Activated CD4-positive, CD25-positive, alpha-beta regulatory T cell treated with anti-CD3 and anti-CD28 coated beads, Interleukin-2, amount 50 U/mL, for 24 hours (primary cell): ENCODE data around the gene KCNJ5.
"Not testable (repeated sequence)": the region's sequence is repeated elsewhere in the genome, so short reads cannot be mapped to it uniquely, and the experiment has no call there.

Experiments
- ATAC-seq, 2 donors: fragments of 150-1000 bp; cut with Tn5 transposase; one replicate each; pipeline ENCODE4 v1.10.0; 2021; ENCODE audit warnings: mild to moderate bottlenecking in 1 of 2, moderate library complexity in 1 of 2

The KCNJ5 gene

GRCh38 chr11:128914216-128915148 lies 23.3 kb downstream of the KCNJ5 start:
- ATAC-seq: no peak

DNA sequence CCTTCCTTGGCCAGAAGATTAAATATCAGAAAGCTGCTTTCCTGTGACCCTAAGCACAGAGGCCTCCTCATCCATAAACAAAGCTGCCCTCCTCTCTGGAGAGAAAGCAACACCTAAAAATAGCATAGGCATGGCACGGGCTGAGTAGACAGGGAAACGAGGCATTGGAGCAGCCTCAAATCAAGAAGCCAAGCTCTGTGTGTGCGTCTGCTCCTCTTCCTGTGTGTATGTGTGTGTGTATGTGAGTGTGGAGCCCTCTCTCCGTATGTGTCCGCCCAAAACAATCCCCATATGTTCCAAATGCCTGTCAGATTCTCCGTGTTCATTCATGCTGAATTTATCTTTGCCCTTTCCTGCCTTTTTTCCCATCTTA lies 24.0 kb downstream of the KCNJ5 start:
- no peak for ATAC-seq

DNA sequence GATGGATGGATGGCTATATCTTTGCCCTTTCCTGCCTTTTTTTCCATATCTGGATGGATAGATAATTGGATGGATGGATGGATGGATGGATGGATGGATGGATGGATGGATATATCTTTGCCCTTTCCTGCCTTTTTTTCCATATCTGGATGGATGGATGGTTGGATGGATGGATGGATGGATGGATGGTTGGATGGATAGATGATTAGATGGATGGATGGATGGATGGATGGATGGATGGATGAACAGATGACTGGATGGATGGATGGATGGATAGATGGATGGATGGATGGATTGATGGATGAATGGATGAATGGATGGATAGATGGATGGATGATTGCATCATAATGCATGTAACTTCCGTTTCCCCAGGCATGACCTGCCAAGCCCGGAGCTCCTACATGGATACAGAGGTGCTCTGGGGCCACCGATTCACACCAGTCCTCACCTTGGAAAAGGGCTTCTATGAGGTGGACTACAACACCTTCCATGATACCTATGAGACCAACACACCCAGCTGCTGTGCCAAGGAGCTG lies 24.9 kb downstream of the KCNJ5 start:
- no peak for ATAC-seq

- no peak for ATAC-seq
These were observed 25.5 kb downstream of the KCNJ5 start for GRCh38 chr11:128916681-128917080.

GRCh38 chr11:128917144-128917724 lies 26.1 kb downstream of the KCNJ5 start:
- ATAC-seq: no peak

GRCh38 chr11:128919216-128919615 lies 28.1 kb downstream of the KCNJ5 start:
- ATAC-seq: no peak

- not testable (repeated sequence) for ATAC-seq
These were observed 28.5 kb downstream of the KCNJ5 start for GRCh38 chr11:128919635-128920034.

DNA sequence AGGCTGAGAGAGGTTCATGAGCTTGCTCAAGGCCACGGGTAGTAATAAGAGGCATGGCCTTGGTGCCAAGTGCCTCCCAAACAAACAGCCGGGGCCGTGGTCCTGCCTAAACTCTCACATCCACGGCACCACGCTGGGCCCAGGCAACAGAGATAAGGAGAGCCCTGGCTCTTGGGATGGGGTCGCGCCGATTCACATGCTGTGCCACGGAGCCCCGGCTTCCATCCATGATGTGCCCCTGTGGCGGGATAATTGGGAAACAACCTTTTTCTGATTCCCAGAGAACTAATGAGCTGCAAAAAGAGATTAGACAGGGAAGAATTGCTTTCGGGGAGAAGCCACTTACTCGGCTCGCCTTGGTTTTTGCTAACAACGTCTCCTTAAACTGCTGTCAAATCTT lies 29.5 kb downstream of the KCNJ5 start:
- ATAC-seq: no peak

DNA sequence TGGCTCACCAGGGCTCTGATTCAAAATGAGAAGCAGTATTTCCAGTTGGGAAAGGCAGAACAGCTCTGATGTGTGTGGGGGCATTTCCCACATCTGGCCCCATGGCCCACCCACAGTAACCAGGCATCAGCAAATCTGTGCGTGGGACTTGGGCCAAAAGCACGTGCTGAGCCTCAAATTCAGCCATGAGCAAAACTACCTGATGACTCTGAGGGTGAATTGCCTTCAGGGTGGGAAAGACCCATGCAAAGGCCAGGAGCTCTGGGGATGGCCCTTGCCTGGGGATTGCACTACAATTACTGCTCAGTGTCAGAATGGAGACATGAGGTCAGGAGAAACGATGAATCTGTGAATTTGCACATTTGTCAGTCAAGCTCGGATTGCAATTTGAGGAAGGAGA lies 30.6 kb downstream of the KCNJ5 start:
- ATAC-seq: no peak

DNA sequence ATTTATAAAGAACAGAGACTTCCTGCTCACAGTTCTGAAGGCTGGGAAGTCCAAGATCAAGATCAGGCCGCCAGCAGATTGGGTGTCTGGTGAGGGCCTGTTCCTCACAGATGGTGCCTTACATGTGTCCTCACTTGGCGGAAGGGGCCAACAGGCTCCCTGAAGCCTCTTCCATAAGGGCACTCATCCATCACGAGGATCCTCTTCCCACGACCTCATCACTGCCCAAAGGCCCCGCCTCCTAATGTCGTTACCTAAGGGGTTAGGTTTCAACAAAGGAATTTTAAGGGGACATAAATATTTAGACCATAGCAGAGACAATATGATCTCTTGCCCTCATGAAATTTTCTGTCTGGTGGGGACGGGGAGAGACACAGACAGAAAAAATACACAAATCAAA lies 32.9 kb downstream of the KCNJ5 start:
- no peak for ATAC-seq

DNA sequence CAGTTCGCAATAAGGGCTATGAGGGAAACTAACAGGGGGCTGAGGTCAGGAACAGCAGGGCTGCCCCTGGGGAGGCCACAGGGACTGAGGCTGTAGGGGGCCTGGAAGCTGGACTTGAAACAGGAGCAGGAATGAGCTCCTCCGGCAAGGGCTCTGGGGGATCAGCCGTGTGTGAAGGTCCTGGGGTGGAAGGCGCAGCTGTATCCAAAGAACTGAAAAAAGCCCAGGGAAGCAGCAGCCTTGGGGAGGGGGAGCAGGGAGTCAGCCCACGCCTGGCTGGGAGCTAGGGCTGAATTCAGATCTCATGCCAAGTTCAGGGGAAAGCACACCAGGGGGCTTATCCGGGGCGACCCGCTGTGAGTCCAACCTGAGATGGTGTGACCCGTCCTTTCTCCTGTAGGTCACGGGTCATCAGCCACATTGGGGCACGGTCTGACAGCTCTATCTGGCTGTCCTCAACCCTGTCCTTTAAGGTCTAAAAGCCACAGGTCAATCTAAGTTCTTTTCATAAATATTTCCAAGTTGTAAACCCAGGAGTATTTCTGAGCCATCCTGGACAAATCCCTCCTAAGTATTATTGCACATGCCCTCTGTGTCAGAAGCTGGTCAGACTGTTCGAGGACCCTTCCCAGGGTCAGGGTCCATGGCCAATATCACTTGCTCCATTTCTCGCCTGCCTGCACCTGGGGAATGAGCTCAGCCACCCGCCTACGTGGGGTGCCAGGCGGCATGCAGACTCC lies 33.5 kb downstream of the KCNJ5 start:
- ATAC-seq: no peak

DNA sequence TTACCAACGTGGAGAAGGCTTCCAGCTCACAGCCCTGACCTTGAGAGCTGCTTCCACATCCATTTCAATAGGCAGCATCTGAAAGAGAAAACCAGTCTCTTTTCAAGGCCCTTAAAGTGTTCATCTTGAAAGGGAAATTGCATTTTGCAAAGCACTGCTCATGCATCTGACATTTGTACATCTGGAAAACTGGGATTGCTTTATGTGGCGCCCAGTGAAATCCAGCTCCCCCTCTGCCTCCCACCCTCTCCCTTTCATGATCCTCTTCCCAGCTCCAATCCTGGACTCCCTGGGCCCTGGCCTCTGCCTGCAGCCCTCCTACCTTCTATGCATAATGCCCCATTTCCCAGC lies 34.1 kb downstream of the KCNJ5 start:
- no peak for ATAC-seq

DNA sequence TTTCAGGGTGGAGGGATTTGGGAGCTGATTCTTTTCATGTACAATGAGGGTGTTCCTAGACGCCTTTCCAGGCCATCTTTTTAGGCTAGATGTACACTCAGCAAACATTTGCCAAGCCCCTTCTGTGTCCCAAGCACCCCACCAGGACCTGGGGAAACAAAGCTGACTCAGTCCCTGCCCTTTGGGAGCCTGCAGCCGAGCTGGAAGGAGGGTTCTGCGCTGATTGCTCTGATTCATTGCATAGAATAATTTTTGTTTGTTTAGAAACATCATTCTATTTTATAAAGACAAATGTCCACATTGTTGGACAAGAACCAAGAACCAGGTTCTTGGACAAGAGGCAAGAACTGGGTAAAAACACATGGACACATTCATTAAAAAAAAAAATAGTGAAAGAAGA lies 34.8 kb downstream of the KCNJ5 start:
- no peak for ATAC-seq

- ATAC-seq: no peak
These were observed 35.4 kb downstream of the KCNJ5 start for GRCh38 chr11:128926437-128927107.

- no peak for ATAC-seq
These were observed 35.9 kb downstream of the KCNJ5 start for GRCh38 chr11:128927108-128927461.

DNA sequence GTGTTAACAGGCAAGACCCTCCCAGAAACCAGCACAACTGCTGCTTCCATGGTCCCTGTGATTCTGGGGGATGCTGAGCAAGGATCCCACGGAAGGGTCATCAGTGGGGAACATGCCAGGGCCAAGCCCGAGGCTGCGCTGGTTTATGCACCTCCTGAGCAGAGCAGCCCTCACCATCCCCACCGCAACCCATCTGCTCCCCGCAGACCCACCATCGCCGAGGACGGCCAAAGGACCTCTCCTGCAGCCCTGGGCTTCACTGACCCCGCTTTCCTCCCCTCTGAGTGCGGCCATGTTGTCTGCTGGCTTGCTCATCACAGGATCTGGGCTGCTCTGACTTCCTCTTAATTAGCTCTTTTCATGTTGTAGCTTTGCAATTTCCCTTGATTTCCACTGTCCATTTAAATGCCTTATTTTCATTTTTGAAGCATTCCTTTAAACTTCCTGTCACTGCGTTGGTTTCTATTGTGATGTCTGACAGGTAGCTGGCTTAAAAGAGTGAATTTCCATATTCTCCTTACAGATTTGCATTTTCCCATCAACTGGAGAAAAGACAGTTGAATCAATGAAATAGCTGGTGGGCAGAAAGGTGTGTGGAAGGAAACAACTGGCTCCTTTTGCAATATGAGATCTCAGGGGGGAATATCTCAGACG lies 36.7 kb downstream of the KCNJ5 start:
- no peak for ATAC-seq

- ATAC-seq: peak; percentile 37 to 38
These were observed 37.2 kb downstream of the KCNJ5 start for GRCh38 chr11:128928400-128928799.

DNA sequence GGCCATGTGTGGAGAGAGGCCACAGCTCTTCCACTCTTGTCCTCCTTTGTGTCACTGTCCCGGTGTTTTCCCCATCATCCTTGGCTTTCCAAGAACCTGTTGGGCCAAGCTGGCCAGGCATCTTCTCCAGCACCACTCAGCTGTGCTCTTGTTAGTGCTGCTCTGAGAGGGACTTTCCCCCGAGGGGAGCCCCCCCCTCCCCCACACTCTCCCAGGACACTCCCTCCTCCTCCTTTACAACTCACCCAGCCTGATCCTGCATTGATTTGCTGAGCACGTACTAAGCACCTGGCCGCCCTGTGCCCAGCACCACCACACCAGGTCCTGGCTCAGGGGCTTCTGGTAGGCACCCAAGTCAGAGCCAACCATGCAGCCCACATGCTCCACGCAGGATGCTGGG lies 38.3 kb downstream of the KCNJ5 start:
- ATAC-seq: peak in 1 of 2 donors; percentile 5

DNA sequence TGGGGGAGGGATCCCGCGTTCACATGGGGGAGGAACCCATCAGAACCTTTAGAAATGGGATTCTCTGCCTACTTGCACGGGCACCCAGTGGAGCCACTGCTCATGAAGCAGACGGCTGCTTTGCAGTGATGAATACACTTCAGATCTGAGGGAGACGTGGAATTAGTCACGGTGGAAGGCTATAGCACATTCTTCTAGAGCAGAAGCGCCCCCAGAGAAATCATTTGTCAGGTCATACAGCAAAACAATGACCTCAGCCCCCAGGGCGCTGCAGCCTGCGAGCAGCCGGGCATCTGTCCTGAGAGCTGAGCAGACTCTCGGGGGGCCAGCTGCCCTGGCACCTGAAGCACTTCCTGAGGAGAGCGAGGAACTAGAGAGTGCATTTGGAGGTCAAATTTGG lies 38.8 kb downstream of the KCNJ5 start:
- no peak for ATAC-seq

DNA sequence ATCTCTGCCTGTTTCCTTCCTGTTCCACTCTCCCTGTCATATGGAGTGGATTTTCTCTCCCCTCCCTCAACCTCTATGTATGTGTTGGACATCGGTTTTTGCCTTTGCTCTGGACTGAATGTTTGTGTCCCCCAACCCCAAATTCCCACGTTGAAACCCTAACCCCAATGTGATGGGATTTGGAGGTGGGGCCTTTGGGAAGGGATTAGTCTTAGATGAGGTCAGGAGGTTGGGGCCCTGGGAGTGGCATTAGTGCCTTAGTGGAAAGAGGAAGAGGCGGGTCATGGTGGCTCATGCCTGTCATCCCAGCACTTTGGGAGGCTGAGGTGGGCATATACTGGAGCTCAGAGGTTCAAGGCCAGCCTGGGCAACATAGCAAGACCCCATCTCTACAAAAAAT lies 39.9 kb downstream of the KCNJ5 start:
- no peak for ATAC-seq

- no peak for ATAC-seq
These were observed 40.5 kb downstream of the KCNJ5 start for GRCh38 chr11:128931668-128932067.

- no peak for ATAC-seq
These were observed 42.5 kb downstream of the KCNJ5 start for GRCh38 chr11:128933481-128934178.
